HG03558 (cell line): ENCODE data around the gene F13B.
"Not testable (repeated sequence)": the region's sequence is repeated elsewhere in the genome, so short reads cannot be mapped to it uniquely, and the experiment has no call there.

Experiments used
- ATAC-seq: cut with Tn5 transposase; IDR thresholded peaks from one replicate; pipeline ENCODE4 v1.9.1; 2021; ENCODE audit warnings: moderate number of reproducible peaks; ENCODE audit not compliant: unreplicated experiment; ENCODE audit errors: extremely low read depth

F13B gene

GRCh38 chr1:197066719-197067456 lies at the start of gene F13B:
F13B (minus strand) TSS chr1:197067260; CDS start chr1:197067223, 37 bp downstream.
- no peak for ATAC-seq

- ATAC-seq = no peak
Observed at GRCh38 chr1:197116156-197116555, 49.1 kb upstream of the F13B start.

GRCh38 chr1:197106869-197107268 lies 39.8 kb upstream of the F13B start:
- ATAC-seq = no peak

- no peak for ATAC-seq
Observed at GRCh38 chr1:197103300-197103699, 36.2 kb upstream of the F13B start.

- ATAC-seq = no peak
Observed at GRCh38 chr1:197101978-197102377, 34.9 kb upstream of the F13B start.

- ATAC-seq = no peak
Observed at GRCh38 chr1:197100677-197101076, 33.6 kb upstream of the F13B start.

GRCh38 chr1:197099444-197099843 lies 32.4 kb upstream of the F13B start:
- ATAC-seq = no peak

- ATAC-seq = not testable (repeated sequence)
Observed at GRCh38 chr1:197096971-197097370, 29.9 kb upstream of the F13B start.

GRCh38 chr1:197096137-197096536 lies 29.1 kb upstream of the F13B start:
- no peak for ATAC-seq

GRCh38 chr1:197093226-197093885 lies 26.3 kb upstream of the F13B start:
- no peak for ATAC-seq

GRCh38 chr1:197092491-197093023 lies 25.5 kb upstream of the F13B start:
- no peak for ATAC-seq

GRCh38 chr1:197083474-197083873 lies 16.4 kb upstream of the F13B start:
- no peak for ATAC-seq

GRCh38 chr1:197081117-197081753 lies 14.2 kb upstream of the F13B start:
- no peak for ATAC-seq

GRCh38 chr1:197080323-197080722 lies 13.3 kb upstream of the F13B start:
- ATAC-seq = no peak

GRCh38 chr1:197076585-197076984 lies 9.5 kb upstream of the F13B start:
- ATAC-seq = no peak

- ATAC-seq = no peak
Observed at GRCh38 chr1:197073978-197074377, 6.9 kb upstream of the F13B start.

- no peak for ATAC-seq
Observed at GRCh38 chr1:197067457-197067818, 378 bp upstream of the F13B start.

GRCh38 chr1:197066277-197066676 lies 783 bp downstream of the F13B start:
- ATAC-seq = no peak

GRCh38 chr1:197065559-197065958 lies 1.5 kb downstream of the F13B start:
- ATAC-seq = no peak

- ATAC-seq = no peak
Observed at GRCh38 chr1:197063212-197063611, 3.8 kb downstream of the F13B start.

GRCh38 chr1:197062692-197063091 lies 4.4 kb downstream of the F13B start:
- ATAC-seq = peak; percentile 88
